Activated gamma-delta T cell treated with Interleukin-2 at 50 U/mL for 16 hours (primary cell): ENCODE data around the gene PYGB.

Experiments
- DNase-seq: peaks from one replicate; pipeline ENCODE4 v3.0.0-alpha.2; 2020

The PYGB gene

GRCh38 chr20:25216199-25216945, 31.5 kb upstream of the PYGB start:
- DNase-seq: no peak

DNA sequence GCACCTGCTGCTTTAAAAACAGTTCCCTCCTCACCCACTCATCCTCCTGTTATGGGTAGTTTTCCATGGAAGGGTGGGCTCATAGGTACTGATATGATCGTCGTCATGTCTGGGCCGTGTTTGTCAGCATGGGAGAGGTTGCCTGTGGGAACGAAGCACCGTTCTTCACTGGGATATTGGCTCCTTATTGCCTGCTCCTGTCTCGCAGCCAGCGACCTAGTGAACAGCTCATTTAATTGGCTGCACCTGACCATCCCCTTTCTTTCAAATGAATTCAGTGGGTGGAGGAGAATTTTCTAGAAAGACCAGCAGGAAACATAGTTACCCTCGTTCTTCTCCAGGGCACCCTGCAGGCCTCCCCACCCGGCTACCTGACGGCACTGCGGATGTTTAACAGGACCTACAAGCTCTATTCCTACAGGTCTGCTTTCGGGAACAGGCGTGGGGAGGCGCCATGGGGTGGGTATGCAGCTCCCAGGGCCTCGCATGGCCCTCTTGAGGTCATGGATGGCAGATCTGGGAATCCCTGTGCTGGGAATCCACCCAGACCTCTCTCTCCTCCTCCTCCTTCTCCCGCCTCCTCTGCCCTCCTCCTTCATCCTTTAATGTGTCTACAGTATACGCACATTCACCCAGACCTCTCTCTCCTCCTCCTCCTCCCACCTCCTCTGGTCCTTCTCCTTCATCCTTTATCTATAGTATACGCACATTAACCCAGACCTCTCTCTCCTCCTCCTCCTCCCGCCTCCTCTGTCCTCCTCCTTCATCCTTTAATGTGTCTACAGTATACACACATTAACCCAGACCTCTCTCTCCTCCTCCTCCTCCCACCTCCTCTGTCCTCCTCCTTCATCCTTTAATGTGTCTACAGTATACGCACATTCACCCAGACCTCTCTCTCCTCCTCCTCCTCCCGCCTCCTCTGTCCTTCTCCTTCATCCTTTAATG, 30.4 kb upstream of the PYGB start:
- no peak for DNase-seq

DNA sequence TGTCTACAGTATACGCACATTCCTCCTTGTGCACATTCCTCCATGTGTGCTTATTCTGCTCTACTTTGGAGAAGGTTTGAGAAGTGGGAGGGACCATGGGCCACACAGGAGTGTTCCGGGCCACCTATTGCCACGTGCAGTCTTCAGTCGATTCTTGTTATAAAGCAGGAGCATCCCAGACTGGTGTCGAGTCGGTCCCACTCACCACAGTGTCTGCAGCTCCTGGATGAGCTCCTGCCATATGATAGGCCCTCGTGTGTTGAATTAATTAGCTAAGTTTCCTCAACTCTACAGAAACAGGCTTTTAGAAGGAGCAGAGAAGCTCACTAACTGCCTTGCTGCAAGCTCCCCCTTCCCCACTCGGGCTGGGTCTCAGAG, 29.8 kb upstream of the PYGB start:
- DNase-seq: no peak

DNA sequence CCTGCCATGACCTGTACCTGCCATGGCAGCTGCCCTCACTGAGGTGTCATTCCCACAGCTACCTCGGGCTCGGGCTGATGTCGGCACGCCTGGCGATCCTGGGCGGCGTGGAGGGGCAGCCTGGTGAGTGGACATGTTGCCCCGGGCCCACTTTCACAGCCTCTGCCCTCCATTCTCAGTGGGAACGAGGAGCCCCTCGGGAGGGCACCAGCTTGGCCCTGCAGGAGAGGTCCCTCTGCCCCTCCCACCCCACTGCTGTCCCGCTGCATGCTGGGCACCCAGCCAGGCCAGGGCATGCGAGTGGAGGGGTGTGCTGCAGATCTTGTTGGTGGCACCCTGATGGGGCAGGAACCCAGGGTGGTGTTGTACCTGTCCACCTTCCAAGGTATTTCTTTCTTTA, 29.4 kb upstream of the PYGB start:
- DNase-seq: no peak

DNA sequence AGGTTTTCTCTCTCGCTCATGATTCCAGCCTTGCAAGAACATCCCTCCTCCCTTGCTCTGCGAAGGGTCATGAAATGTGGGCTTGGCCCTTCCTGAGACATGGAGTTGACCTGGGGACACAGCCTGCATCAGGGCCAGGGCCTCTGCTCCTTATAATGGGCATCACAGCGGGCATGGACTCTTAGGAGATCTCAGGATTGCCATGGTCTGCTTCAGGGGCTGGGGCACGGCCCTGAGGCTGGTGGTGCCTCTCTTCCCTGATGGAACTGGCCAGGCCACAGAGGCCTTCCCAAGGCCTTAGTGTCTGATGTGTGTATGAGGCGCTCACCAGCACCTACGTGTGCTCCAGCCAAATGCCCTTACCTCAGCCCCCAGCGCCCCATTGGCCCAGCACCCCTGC, 28.5 kb upstream of the PYGB start:
- no peak for DNase-seq

GRCh38 chr20:25220021-25220730, 27.7 kb upstream of the PYGB start:
- no peak for DNase-seq

GRCh38 chr20:25220810-25221591, 26.9 kb upstream of the PYGB start:
- DNase-seq: no peak

GRCh38 chr20:25221592-25222460, 26.1 kb upstream of the PYGB start:
- no peak for DNase-seq

DNA sequence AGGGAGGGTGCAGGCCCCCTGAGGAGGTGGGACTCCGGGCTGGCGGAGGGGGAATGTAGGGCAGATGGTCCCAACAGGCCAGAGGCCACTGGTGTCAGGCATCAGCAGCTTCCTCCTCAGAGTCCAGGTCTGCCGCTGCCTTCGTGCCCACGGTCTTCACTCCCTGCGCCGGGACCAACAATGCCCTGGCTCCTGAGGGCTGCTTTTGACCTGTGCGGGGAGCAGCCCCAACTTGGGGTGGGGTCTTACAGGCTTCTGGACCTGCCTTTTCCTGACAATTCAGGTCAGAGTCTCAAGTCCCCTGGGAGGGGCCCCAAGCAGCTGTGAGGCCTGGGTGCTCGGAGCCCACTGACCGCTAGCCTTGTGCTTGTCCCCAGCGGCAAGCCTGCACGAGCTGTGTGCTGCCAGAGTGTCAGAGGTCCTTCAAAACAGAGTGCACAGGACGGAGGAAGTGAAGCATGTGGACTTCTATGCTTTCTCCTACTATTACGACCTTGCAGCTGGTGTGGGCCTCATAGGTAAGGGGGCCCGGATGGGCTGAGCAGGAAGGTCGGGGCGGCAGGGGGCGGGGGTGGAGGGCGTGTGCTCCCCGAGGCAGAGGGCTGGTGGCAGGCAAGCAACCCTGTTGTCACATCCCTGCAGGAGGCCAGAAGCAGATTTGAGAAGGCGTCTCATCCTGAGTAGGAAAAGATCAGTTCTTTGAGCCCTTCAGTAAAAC, 25.3 kb upstream of the PYGB start:
- no peak for DNase-seq

DNA sequence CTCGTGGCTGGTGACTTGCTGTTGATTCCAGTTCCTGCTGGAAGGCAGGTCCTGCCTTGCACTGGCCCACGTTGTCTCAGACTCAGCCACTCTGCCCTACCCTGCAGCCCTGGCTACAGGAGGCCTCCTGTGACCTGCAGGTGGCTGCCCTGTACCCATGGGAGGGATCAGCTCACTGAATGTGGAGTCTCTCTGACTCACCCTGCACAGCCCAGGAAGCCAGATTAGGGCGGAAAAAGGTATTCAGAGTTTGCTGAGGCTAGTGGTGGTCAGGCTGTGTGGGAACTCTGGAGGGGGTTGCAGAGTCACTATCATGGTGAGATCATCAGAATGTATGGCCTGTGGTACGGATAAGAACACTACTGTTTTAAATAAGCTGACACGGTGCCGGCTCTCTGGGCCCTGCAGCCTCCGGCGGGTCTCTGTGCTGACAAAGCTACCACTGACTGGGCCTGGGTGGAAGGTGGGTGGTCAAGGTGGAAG, 24.7 kb upstream of the PYGB start:
- DNase-seq: no peak

- DNase-seq: no peak
These were observed 23.8 kb upstream of the PYGB start for GRCh38 chr20:25223765-25224720.

DNA sequence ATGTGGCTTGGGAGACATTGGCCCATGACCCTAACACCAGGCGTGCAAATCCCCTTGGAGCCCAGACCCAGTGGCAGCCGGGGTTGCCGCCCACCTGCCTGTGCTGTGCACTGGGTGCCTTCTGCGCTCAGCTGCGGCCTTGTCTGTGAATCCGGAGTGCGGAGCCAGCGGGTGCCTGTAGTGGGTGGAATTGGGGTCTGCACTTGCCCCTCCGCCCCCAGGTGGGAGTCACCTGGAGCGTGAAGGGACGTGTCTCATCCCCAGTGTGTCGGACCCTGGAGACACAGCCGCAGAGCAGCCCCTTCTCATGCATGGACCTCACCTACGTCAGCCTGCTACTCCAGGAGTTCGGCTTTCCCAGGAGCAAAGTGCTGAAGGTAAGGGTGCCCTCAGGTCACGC, 22.9 kb upstream of the PYGB start:
- no peak for DNase-seq

DNA sequence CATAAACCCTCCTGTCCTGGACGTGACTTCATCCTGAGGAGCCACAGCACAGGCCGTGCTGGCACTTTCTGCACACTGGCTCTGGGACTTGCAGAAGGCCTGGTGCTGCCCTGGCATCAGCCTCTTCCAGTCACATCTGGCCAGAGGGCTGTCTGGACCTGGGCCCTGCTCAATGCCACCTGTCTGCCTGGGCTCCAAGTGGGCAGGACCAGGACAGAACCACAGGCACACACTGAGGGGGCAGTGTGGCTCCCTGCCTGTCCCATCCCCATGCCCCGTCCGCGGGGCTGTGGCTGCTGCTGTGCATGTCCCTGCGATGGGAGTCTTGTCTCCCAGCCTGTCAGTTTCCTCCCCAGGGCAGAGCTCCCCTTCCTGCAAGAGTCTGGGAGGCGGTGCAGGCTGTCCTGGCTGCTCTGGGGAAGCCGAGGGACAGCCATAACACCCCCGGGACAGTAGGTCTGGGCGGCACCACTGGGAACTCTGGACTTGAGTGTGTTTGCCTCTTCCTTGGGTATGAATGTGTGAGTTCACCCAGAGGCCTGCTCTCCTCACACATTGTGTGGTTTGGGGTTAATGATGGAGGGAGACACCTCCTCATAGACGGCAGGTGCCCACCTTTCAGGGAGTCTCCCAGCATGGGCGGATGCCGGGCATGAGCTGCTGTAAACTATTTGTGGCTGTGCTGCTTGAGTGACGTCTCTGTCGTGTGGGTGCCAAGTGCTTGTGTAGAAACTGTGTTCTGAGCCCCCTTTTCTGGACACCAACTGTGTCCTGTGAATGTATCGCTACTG, 22.0 kb upstream of the PYGB start:
- no peak for DNase-seq

GRCh38 chr20:25226433-25227316, 21.2 kb upstream of the PYGB start:
- no peak for DNase-seq

DNA sequence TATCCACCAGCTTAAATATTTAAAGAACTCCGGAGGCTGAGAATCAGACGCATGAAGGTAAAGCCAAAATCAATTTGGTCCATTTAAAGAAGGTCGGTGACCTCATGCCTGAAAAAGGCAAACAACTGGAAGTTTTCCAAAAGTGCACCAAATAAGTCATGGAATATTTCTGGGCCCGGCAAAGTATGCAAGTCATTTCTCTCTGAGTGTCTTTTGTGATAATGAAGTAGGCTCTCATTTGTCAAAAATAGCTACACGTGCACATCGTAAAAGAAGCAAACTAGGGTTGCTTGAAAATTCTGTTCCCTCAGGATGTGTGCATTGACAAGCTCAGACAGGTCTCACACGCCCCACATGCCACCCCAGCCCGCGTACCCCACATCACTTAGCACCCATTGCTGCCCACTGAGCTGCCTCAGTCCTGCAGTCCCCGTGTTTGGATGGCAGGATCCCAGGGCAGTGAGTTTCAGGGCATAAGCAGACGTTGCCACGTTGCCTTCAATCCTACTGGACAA, 20.5 kb upstream of the PYGB start:
- no peak for DNase-seq

DNA sequence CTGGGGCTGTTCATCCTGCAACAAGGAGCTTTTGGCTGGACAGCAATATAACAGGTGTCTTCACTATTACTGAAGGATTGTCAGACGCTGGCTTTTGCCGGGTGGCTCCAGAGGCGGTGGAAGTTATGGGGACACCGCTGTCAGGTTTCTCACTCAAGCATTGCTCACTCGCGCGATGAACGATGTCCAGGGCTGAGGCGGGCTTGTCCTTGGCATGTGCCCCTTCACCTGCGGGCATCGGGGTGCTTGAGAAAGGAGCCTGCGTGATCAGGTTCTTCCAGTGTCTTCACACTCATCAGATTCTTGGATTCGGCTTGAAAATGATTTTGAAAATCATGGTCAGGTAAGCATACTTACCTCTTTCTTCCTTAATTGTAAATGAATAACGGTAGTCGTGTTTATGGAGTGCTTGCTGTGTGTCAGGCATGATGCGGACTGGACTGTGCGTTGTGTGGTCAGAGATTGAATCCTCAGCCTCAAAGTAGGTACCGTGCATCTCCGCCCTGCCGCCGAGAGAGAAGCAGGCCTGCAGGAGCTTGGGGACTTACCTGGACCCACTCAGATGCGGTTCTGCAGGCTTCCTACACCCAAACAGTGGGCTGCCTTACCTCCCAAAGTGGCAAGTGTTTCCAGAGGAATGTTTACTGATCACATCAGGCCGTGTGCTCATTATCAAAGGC, 18.3 kb upstream of the PYGB start:
- DNase-seq: no peak
